GM13977 (cell line): ENCODE measurements around the gene CTRB2.
"Not testable (repeated sequence)": the region's sequence is repeated elsewhere in the genome, so short reads cannot be mapped to it uniquely, and the experiment has no call there.

Source experiments
- DNase-seq: peaks from one replicate; pipeline ENCODE4 v3.0.0; 2012; ENCODE audit warnings: low spot score
- CTCF ChIP-seq: IDR thresholded peaks from 2 replicates; pipeline ENCODE4 v1.5.1; 2012; ENCODE audit warnings: mild to moderate bottlenecking, control low read depth; ENCODE audit not compliant: insufficient read depth; ENCODE audit errors: extremely low read depth, missing control alignments
- in situ Hi-C: fragments of 300-500 bp; cut with MboI; formaldehyde crosslinking; loops from one replicate; pipeline ENCODE4 v1.12.0; 2022; ENCODE audit warnings: low sequenced_read_pairs, low pct_unique_long_range_greater_than_20kb, mixed read lengths, inconsistent platforms; ENCODE audit not compliant: unreplicated experiment

CTRB2 gene

GRCh38 chr16:75241955-75242354, 35.0 kb upstream of the CTRB2 start:
- in situ Hi-C loops = no loop called here
- DNase-seq = no peak
- TF ChIP-seq CTCF = no peak

- no peak for TF ChIP-seq CTCF
- no peak for DNase-seq
- in situ Hi-C loops = no loop called here
These were observed 34.5 kb upstream of the CTRB2 start for GRCh38 chr16:75241412-75241811.

GRCh38 chr16:75240633-75241032, 33.7 kb upstream of the CTRB2 start:
- DNase-seq, in situ Hi-C loops: not testable (repeated sequence)

GRCh38 chr16:75239542-75240122, 32.7 kb upstream of the CTRB2 start:
- no peak for DNase-seq
- no peak for TF ChIP-seq CTCF
- in situ Hi-C loops = no loop called here

- DNase-seq = no peak
These were observed 32.0 kb upstream of the CTRB2 start for GRCh38 chr16:75238853-75239541.

GRCh38 chr16:75238132-75238852, 31.3 kb upstream of the CTRB2 start:
- no peak for DNase-seq
- in situ Hi-C loops = no loop called here
- TF ChIP-seq CTCF = no peak

More at GRCh38 chr16:75238853-75239541, 32.0 kb upstream of the CTRB2 start:
- no peak for TF ChIP-seq CTCF
- in situ Hi-C loops = no loop called here
